Liver (tissue), 3 donors: Measurements from ENCODE around the gene SLC12A8.

Experiments
- ATF3 ChIP-seq: IDR thresholded peaks from 2 replicates; pipeline ENCODE4 v1.6.1; 2016; ENCODE audit warnings: antibody characterized with exemption
- EGR1 ChIP-seq, 2 donors: IDR thresholded peaks; 2 replicates each; pipeline ENCODE4 v1.6.1; 2016 to 2018; ENCODE audit warnings: antibody characterized with exemption in 2 of 2, low read depth in 2 of 2
- GABPA ChIP-seq, 2 donors: IDR thresholded peaks in 1 of 2; conservative IDR thresholded peaks in 1 of 2; 2 replicates each; pipeline ENCODE4 v1.6.1; 2016; ENCODE audit warnings: antibody characterized with exemption in 2 of 2, mild to moderate bottlenecking in 1 of 2, moderate library complexity in 1 of 2
- HNF4G ChIP-seq: IDR thresholded peaks from 2 replicates; pipeline ENCODE4 v1.6.1; 2016; ENCODE audit warnings: antibody characterized with exemption
- JUND ChIP-seq, 2 donors: IDR thresholded peaks; 2 replicates each; pipeline ENCODE4 v1.6.1; 2016; ENCODE audit warnings: antibody characterized with exemption in 2 of 2
- MAX ChIP-seq: IDR thresholded peaks from 2 replicates; pipeline ENCODE4 v1.6.1; 2016; ENCODE audit warnings: antibody characterized with exemption
- RAD21 ChIP-seq, 2 donors: IDR thresholded peaks; 2 replicates each; pipeline ENCODE4 v1.6.1; 2016; ENCODE audit warnings: antibody characterized with exemption in 2 of 2, mild to moderate bottlenecking in 2 of 2
- REST ChIP-seq: IDR thresholded peaks from 2 replicates; pipeline ENCODE4 v1.6.1; 2016; ENCODE audit warnings: antibody characterized with exemption, mild to moderate bottlenecking
- RXRA ChIP-seq, 2 donors: IDR thresholded peaks; 2 replicates each; pipeline ENCODE4 v1.6.1; 2017 to 2018; ENCODE audit warnings: antibody characterized with exemption in 2 of 2, mild to moderate bottlenecking in 1 of 2
- SP1 ChIP-seq: IDR thresholded peaks from 2 replicates; pipeline ENCODE4 v1.6.1; 2018; ENCODE audit warnings: antibody characterized with exemption, mild to moderate bottlenecking
- TAF1 ChIP-seq: conservative IDR thresholded peaks from 2 replicates; pipeline ENCODE4 v1.6.1; 2016; ENCODE audit warnings: antibody characterized with exemption, mild to moderate bottlenecking
- ZBTB33 ChIP-seq: IDR thresholded peaks from 2 replicates; pipeline ENCODE4 v1.6.1; 2016; ENCODE audit warnings: antibody characterized with exemption
- TF ChIP-seq, protein P1 (sequence below): fragments of 150-350 bp; IDR thresholded peaks from 2 replicates; pipeline ENCODE4 v1.5.1; 2017; ENCODE audit warnings: improper control_type of control experiment, low read depth, low read length; ENCODE audit not compliant: missing input control
- donor health status: healthy.
- donor health status: healthy.

- TF ChIP-seq, protein P1, sequence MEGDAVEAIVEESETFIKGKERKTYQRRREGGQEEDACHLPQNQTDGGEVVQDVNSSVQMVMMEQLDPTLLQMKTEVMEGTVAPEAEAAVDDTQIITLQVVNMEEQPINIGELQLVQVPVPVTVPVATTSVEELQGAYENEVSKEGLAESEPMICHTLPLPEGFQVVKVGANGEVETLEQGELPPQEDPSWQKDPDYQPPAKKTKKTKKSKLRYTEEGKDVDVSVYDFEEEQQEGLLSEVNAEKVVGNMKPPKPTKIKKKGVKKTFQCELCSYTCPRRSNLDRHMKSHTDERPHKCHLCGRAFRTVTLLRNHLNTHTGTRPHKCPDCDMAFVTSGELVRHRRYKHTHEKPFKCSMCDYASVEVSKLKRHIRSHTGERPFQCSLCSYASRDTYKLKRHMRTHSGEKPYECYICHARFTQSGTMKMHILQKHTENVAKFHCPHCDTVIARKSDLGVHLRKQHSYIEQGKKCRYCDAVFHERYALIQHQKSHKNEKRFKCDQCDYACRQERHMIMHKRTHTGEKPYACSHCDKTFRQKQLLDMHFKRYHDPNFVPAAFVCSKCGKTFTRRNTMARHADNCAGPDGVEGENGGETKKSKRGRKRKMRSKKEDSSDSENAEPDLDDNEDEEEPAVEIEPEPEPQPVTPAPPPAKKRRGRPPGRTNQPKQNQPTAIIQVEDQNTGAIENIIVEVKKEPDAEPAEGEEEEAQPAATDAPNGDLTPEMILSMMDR = no peak
- TF ChIP-seq TAF1 = no peak
- TF ChIP-seq RAD21 (IDR thresholded peaks at IDR 0.05) = no peak
- no peak for TF ChIP-seq GABPA (IDR thresholded peaks at IDR 0.05 in 1 of 2, conservative IDR thresholded peaks at IDR 0.05 in 1 of 2)
- TF ChIP-seq JUND (IDR thresholded peaks at IDR 0.05) = no peak
- TF ChIP-seq MAX = no peak
- no peak for TF ChIP-seq SP1
- no peak for TF ChIP-seq RXRA (IDR thresholded peaks at IDR 0.05)
- TF ChIP-seq REST = no peak
- no peak for TF ChIP-seq EGR1 (IDR thresholded peaks at IDR 0.05; ENCODE audit: low read depth in 2 of 2)
- TF ChIP-seq ATF3 = no peak
- no peak for TF ChIP-seq HNF4G
- no peak for TF ChIP-seq ZBTB33
Observed at GRCh38 chr3:125125821-125126245, 86.7 kb downstream of the SLC12A8 start.
